Epidermal melanocyte (primary cell): ENCODE measurements around the gene BMPR2.
"Not testable (repeated sequence)": the region's sequence is repeated elsewhere in the genome, so short reads cannot be mapped to it uniquely, and the experiment has no call there.

Experiments
- DNase-seq: peaks from one replicate; pipeline ENCODE4 v3.0.0; 2011; ENCODE audit warnings: low spot score; ENCODE audit not compliant: insufficient read length

Gene BMPR2

GRCh38 chr2:202378662-202379358 lies 2.7 kb downstream of the BMPR2 start:
- DNase-seq = no peak

DNA sequence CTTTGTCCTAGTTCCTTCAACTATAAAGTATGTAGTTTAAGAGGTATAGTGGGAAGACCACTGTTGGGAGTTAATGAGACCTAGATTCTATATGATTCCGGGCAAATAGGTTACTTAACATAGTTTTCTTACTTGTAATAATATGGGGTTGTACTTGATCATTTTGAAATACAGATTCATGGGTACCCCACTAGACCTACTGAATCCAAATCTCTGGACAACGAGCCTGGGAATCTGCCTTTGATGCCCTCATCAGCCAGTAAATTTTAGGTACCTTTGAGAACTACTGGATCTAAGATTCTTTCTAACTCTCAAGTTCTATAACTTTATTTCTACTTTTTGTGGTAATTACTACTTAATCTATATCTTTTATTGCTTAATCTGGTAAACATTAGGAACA lies 6.6 kb downstream of the BMPR2 start:
- DNase-seq = no peak

DNA sequence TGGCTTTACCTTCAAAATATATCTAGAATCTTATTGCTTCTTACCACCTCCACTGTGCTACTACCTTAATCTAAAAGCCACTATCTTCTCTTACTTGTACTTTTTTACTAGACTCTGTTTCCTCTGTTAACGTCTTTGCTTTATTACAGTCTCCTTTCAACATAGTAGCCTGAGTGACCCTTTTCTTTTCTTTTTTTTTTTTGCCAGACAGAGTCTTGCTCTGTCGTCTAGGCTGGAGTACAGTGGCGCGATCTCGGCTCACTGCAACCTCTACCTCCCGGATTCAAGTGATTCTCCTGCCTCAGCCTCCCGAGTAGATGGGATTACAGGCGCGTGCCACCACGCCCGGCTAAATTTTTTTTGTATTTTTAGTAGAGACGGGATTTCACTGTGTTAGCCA lies 10.4 kb downstream of the BMPR2 start:
- not testable (repeated sequence) for DNase-seq

- DNase-seq = no peak
Observed at GRCh38 chr2:202387608-202388342, 11.6 kb downstream of the BMPR2 start.

GRCh38 chr2:202400941-202401340 lies 24.8 kb downstream of the BMPR2 start:
- no peak for DNase-seq

DNA sequence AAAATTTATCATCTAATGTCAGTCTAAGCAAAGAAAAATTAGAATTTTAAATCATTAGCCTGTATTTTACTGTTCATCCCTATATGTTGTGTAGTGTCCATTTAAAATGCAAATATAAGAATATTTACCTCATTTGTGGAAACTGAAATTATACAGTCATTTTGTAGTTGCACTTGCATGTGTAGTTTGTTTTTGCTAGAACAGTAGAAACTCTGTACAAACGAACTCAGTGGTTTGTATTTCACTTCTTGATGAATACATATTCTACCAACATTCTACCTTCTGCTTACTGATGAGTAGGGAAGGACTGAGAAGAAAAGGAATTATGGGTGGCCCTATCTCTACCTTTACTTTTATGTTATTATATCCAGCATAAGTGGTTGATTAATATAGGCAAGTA lies 29.7 kb downstream of the BMPR2 start:
- DNase-seq = no peak

GRCh38 chr2:202406445-202406978 lies 30.4 kb downstream of the BMPR2 start:
- DNase-seq = no peak

DNA sequence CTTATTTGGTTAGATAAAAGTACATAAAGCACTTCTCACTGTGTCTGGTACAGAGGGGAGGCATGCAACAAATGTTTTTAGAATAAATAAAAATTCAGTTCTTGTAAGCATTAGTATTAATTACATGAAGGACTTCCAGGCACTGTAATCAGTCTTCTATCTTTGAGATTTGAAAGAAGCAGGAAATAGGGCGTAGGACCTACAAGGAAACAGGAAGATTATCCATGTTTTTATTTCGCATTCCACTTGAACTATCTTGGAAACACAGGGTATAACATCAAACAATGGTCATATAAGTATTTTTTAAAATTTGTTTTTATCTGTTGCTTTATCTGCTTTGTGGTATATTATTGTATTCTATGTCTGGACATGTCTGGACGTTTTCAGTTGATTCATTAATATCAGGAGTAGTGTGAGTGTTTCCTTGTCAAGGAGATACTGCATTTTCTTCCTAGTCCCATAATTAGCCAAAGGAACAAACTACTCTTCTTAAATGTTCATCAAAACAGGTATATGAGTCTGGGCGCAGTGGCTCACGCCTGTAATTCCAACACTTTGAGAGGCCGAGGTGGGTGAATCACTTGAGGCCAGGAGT lies 32.5 kb downstream of the BMPR2 start:
- no peak for DNase-seq

- no peak for DNase-seq
Observed at GRCh38 chr2:202410092-202410491, 34.0 kb downstream of the BMPR2 start.

DNA sequence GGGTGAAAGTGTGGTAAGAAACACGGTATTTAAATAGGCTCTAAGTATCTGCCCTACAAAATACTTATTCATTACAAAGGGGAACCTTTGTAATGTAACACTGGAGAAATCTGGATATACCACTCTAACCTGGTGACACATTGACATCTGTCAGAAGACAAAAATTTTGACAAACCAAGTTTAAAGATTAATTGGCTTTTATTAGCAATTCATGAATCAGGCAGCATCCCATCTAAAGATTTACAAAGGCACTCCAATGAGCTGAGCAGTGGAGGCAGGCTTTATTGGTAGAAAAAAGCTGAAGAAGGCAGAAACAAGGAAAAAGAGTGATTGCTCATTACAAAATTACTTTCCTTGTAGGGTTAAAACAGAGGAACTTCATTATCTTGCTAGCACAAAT lies 35.0 kb downstream of the BMPR2 start:
- no peak for DNase-seq

- DNase-seq = no peak
Observed at GRCh38 chr2:202418027-202418426, 41.9 kb downstream of the BMPR2 start.

DNA sequence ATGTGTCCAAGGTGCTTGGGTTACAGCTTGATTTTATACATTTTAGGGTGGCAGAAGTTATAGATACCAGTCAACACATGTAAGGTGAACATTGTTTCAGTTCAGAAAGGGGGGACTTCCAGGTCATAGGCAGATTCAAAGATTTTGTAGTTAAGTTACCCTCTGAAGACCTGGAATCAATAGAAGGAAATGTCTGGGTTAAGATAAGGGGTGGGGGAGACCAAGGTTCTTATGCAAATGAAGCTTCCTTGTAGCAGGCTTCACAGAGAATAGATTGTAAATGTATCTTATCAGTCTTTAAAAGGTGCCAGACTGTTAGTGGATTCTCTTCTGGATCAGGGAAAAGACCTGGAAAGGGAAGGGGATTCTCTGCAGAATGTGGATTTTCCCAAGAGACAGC lies 42.4 kb downstream of the BMPR2 start:
- no peak for DNase-seq

DNA sequence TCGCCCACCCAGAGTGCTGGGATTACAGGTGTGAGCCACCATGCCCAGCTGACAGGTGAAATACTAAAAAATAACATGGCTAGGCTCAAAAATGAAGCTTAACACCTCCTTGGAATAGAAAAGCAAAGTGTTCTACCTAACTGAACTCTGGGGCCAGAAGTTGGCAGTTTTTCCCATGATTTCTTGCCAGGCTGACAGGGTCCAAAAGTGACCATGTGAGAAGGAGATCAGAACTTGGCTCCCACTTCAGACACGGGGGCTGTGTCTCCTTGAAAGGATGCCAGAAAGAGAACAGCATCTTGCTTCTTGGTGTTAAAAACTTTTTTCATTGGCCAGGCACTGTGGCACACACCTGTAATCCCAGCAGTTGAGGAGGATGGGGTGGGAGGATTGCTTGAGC lies 47.0 kb downstream of the BMPR2 start:
- DNase-seq = no peak

DNA sequence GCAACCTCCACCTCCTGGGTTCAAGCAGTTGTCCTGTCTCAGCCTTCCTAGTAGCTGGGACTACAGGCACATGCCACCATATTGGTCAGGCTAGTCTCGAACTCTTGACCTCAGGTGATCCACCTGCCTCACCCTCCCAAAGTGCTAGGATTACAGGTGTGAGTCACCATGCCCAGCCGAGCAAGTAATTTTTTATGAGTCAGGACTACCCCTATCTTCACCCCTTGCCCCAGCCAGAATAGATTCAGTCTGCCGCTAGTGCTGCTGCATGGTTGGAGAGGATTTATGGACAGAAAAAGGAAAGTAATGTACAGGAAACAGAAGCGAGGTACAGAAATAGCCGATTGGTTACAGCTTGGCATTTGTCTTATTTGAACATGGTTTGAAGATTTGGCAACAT lies 48.9 kb downstream of the BMPR2 start:
- no peak for DNase-seq

- no peak for DNase-seq
Observed at GRCh38 chr2:202426751-202427150, 50.6 kb downstream of the BMPR2 start.

DNA sequence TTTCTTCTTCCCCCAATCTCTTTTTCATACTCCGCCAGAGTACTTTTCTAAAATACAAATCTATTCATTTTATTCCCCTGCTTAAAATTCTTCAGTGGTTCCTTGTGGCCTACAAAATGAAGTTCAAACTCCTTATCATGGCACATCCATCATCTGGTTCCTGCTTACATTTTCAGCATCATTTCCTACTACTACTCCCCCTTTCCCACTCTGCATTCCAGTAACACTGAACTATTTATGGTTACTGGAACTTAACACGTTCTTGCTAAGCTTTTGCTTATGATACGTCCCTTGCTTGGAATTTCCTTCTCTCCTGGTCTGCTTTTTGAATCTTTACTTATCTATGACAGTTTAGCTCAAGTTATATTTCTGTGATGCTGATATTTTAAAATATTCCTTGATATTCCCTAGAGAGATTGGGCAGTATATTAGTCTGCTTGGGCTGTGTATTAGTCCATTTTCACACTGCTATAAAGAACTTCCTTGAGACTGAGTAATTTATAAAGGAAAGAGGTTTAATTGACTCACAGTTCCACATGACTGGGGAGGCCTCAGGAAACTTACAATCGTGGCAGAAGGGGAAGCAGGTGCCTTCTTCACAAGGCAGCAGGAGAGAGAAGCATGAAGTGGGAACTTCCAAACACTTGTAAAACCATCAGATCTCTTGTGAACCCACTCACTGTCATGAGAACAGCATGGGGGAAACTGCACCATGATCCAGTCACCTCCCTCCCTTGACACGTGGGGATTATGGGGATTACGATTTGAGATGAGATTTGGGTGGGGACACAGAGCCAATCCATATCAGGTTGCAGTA lies 53.2 kb downstream of the BMPR2 start:
- no peak for DNase-seq

- no peak for DNase-seq
Observed at GRCh38 chr2:202432776-202433175, 56.6 kb downstream of the BMPR2 start.

- DNase-seq = no peak
Observed at GRCh38 chr2:202434472-202434871, 58.3 kb downstream of the BMPR2 start.

DNA sequence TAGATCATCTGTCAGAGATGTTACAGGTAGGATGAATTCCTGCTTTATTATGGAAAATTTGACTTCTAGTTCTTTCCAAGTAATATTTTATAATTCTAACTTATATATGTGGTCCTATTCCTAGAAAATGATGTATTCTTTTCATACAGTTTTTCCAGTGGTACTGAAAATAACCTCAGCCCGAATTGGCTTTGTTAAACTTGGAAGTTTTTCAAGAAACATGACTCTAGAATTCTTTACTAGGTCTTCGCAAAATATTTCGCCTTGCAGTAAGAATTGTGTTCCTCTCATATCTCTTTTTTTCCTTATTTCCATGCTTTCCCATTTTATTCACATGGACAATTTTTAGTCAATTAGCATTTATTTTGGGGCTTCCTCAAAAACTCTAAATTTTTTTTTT lies 60.5 kb downstream of the BMPR2 start:
- DNase-seq = no peak

- not testable (repeated sequence) for DNase-seq
Observed at GRCh38 chr2:202440117-202440516, 64.0 kb downstream of the BMPR2 start.

DNA sequence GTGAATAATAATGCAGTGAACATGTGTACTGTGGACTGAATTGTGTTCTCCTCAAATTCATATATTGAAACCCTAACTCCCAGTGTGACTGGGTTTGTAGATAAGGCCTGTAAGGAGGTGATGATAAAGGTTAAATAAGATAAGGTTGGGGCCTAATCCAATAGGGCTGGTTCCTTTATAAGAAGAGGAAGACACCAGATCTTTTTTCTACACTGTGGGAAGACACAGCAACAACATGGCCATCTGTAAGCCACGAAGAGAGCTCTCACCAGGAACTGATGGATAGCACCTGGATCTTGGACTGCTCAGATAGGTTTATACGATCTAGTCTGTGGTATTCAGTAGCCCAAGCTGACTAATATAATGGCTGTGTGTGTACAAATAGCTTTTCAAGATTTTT lies 66.8 kb downstream of the BMPR2 start:
- DNase-seq = no peak

DNA sequence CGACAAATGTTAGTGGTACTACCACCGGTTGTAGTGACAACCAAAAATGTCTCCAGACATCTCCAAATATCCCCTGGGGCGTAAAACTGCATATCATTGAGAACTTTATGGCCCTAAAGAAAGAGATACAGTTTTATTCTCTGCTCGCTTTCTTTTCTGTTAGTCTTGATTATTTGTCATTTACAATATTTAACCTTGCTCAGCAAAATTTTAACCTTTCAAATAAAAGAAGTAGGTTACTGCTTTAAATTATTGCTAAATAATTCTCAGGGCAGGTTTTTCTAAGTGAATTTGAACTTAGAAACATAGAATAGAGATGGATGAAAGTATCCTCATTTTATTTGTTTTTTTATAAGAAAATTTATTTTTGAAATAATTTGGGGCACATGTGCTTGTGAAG lies 67.9 kb downstream of the BMPR2 start:
- DNase-seq = no peak
